RWPE2 (cell line): ENCODE measurements around the gene HDGF.
A peak's percentile ranks its signal among the peaks of the same experiment; 100 is the strongest.

Experiments used
- ATAC-seq: fragments of 200-7000 bp; cut with Tn5 transposase; 3 replicates; pipeline ENCODE4 v1.9.1; 2021; ENCODE audit warnings: low read depth
- DNase-seq: peaks from one replicate; pipeline ENCODE4 v3.0.0-alpha.2; 2020; ENCODE audit warnings: low spot score
- H3K27ac ChIP-seq: fragments of 450-650 bp; 2 replicates; pipeline ENCODE4 v1.5.1; 2017; ENCODE audit warnings: mild to moderate bottlenecking; ENCODE audit not compliant: poor library complexity, severe bottlenecking
- H3K27me3 ChIP-seq: fragments of 250-450 bp; sonication (Bioruptor Pico); 2 replicates; pipeline ENCODE4 v1.5.1; 2021; ENCODE audit warnings: mild to moderate bottlenecking, moderate library complexity; ENCODE audit not compliant: insufficient read depth, poor library complexity, severe bottlenecking
- H3K36me3 ChIP-seq: fragments of 250-450 bp; sonication (Bioruptor Pico); 2 replicates; pipeline ENCODE4 v1.5.1; 2020; ENCODE audit warnings: low read depth, mild to moderate bottlenecking, moderate library complexity
- H3K4me1 ChIP-seq: fragments of 250-450 bp; sonication (Bioruptor Pico); 2 replicates; pipeline ENCODE4 v1.5.1; 2021; ENCODE audit warnings: mild to moderate bottlenecking, moderate library complexity; ENCODE audit not compliant: insufficient read depth, poor library complexity, severe bottlenecking
- H3K4me3 ChIP-seq: fragments of 250-450 bp; sonication (Bioruptor Pico); 2 replicates; pipeline ENCODE4 v1.5.1; 2021; ENCODE audit warnings: mild to moderate bottlenecking, moderate library complexity; ENCODE audit not compliant: severe bottlenecking
- H3K9me3 ChIP-seq: fragments of 250-450 bp; sonication (Bioruptor Pico); 2 replicates; pipeline ENCODE4 v1.5.1; 2021; ENCODE audit warnings: mild to moderate bottlenecking, moderate library complexity; ENCODE audit not compliant: severe bottlenecking
- CTCF ChIP-seq: fragments of 450-650 bp; IDR thresholded peaks from one replicate; pipeline ENCODE4 v1.5.1; 2017; ENCODE audit warnings: mild to moderate bottlenecking, moderate library complexity; ENCODE audit not compliant: poor library complexity, severe bottlenecking

Gene HDGF

GRCh38 chr1:156768610-156769295 lies 17.3 kb upstream of the HDGF start:
- TF ChIP-seq CTCF = no peak
- Histone ChIP-seq H3K27me3 (no peaks in the 10 kb centered on the region), H3K4me1 (no peaks in the 10 kb centered on the region), H3K36me3 (peaks cover 40% of the 10 kb centered on the region), H3K27ac (peak overlapping the region; percentile 63), H3K9me3 (no peaks in the 10 kb centered on the region), H3K4me3 (peak overlapping the region; percentile 97)
- ATAC-seq (no peak), DNase-seq (no peak)

- Histone ChIP-seq H3K4me3 (peak overlapping the region; percentile 97), H3K36me3 (peaks cover 34% of the 10 kb centered on the region), H3K27ac (peak overlapping the region; percentile 63), H3K9me3 (no peaks in the 10 kb centered on the region), H3K4me1 (no peaks in the 10 kb centered on the region), H3K27me3 (no peaks in the 10 kb centered on the region)
- no peak for TF ChIP-seq CTCF
- ATAC-seq (no peak), DNase-seq (no peak)
Measured at GRCh38 chr1:156767879-156768604, 16.6 kb upstream of the HDGF start.

- Histone ChIP-seq H3K4me1 (no peaks in the 10 kb centered on the region), H3K27me3 (no peaks in the 10 kb centered on the region), H3K27ac (peak within 1 kb of the TSS; percentile 63), H3K36me3 (peaks cover 26% of the 10 kb centered on the region), H3K4me3 (peak within 1 kb of the TSS; percentile 97), H3K9me3 (no peaks in the 10 kb centered on the region)
- ATAC-seq (peak; percentile 92), DNase-seq (peak; percentile 98)
- no peak for TF ChIP-seq CTCF
Measured at GRCh38 chr1:156767101-156767878, 15.8 kb upstream of the HDGF start, which contains the start of gene PRCC. TSS of gene PRCC (plus strand) at chr1:156767535. CDS start at chr1:156767772, 237 bp downstream.

GRCh38 chr1:156766298-156767100 lies 15.0 kb upstream of the HDGF start:
- peaks cover 19% of the 10 kb centered on the region for H3K36me3 ChIP-seq
- H3K4me3 ChIP-seq = peak overlapping the region; percentile 97
- TF ChIP-seq CTCF = no peak
- no peaks in the 10 kb centered on the region for H3K9me3 ChIP-seq
- DNase-seq (no peak), ATAC-seq (peak; percentile 12; the same call in 1 of the 3 replicates)
- H3K27me3 ChIP-seq = no peaks in the 10 kb centered on the region
- H3K4me1 ChIP-seq = no peaks in the 10 kb centered on the region
- H3K27ac ChIP-seq = peak overlapping the region; percentile 63
